GM18520 (cell line): ENCODE data around the gene ENKD1.

ENCODE experiments used
- ATAC-seq: cut with Tn5 transposase; IDR thresholded peaks from one replicate; pipeline ENCODE4 v1.9.1; 2021; ENCODE audit not compliant: unreplicated experiment

ENKD1 gene

GRCh38 chr16:67679935-67680897 lies 13.7 kb upstream of the ENKD1 start:
- ATAC-seq: no peak

DNA sequence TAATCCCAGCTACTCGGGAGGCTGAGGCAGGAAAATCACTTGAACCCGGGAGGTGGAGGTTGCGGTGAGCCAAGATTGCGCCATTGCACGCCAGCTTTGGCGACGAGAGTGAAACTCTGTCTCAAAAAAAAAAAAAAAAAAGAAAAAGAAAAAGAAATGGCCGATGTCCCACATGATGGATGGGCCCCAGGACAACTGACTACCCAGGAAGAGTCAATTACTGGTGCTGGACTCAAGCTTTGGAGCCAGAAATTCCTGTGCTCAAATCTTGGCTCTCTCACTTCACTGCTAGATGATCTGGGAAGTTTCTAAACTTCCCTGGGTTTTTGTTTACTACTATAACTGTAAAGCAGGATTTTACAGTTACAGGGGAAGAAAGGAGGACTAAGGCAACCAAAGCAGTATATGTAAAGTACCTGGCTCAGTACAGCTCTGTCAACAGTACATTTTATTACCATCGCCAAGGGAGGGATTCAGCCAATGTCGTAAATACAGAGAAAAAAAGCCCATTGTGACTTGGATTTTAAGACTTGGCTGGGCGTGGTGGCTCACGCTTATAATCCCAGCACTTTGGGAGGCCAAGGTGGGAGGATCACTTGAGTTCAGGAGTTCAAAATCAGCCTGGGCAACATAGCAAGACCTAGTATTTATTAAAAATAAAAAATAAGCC lies 11.9 kb upstream of the ENKD1 start:
- no peak for ATAC-seq

- ATAC-seq: no peak
Observed at GRCh38 chr16:67677712-67678111, 11.2 kb upstream of the ENKD1 start.

- no peak for ATAC-seq
Observed at GRCh38 chr16:67676939-67677338, 10.4 kb upstream of the ENKD1 start.

DNA sequence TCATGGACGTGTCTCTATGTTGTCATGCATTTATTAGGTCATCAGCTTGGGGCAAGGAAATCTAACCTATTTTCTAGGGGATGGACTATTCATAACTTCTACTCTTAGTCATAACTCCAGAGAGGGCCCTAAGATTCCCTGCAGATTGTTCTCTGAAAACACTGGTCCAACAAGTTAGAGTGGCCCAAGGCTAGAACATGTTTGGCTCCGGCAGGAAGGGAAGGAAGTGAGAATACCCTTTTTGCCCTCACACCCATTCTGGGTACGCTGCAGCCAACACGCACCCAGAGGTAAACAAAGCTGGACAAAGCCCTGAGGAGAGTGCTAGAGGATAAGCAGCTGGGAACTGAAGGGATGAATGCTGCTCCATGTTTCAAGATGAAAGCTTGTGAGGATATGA lies 10.0 kb upstream of the ENKD1 start:
- no peak for ATAC-seq

- no peak for ATAC-seq
Observed at GRCh38 chr16:67675999-67676398, 9.4 kb upstream of the ENKD1 start.

GRCh38 chr16:67675579-67675935 lies 9.0 kb upstream of the ENKD1 start:
- ATAC-seq: no peak

GRCh38 chr16:67674851-67675578 lies 8.5 kb upstream of the ENKD1 start:
- ATAC-seq: no peak

- ATAC-seq: no peak
Observed at GRCh38 chr16:67673712-67674580, 7.4 kb upstream of the ENKD1 start.

DNA sequence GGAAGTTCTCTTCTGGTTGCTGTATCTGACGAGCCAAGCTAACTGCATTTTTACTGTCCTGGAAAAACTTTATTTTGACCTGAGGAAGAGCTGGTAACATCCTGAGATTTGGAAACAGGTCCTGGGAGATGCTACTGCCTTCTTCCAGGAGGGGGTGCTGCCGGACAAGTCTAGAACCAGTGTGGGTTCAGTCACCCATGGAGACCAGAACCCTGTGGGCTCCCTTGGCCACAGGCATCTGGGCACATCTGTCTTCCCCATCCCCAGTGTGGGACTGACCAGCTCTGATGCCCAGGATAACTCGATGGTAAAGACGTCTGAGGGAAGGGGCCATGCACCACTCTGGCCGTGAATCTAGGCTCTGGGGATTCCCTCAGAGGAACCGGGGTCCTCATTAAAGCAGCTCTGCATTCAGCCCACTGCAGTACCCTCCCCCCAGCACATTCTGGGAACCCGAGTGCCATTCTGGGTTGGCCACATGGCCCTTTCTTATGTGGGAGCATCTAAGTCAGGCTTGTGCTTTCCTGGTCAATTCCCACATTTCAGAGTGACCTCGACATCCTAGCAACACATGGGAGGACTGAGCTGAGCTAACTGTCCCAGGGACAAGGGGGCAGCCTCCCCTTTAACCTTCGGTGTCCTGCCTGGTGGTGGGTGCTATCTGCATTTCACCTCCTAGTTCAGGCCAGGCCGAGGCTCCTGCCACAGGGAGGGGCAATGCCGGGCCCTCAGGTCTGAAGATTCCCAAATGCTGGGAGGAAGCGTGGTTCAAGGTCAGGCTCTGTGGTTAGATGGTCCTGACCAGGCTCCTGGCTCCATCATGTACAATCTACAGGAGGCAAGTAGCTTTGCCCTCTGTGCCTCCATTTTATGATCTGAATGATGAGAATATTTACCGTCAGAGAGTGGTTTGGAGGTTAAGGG lies 6.5 kb upstream of the ENKD1 start:
- ATAC-seq: no peak

DNA sequence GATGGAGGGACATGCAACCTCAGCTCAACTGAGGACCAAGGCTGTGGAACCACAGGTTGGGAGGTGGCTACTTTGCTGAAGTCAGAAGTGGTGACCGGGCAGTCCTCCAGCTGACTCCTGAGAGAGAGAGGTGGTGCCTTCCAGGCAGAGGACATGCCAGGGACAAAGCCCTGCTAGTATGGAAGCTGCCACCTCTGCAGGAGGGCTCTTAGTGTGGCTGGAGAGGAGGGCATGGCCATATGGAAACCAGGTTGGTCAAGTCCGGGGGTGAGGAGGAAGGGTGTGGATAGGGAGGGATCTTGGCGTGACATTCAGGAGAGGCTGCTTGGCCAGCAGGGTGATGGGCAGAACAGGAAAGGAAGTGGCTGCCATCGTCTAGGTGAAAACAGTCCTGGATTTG lies 5.8 kb upstream of the ENKD1 start:
- ATAC-seq: no peak

DNA sequence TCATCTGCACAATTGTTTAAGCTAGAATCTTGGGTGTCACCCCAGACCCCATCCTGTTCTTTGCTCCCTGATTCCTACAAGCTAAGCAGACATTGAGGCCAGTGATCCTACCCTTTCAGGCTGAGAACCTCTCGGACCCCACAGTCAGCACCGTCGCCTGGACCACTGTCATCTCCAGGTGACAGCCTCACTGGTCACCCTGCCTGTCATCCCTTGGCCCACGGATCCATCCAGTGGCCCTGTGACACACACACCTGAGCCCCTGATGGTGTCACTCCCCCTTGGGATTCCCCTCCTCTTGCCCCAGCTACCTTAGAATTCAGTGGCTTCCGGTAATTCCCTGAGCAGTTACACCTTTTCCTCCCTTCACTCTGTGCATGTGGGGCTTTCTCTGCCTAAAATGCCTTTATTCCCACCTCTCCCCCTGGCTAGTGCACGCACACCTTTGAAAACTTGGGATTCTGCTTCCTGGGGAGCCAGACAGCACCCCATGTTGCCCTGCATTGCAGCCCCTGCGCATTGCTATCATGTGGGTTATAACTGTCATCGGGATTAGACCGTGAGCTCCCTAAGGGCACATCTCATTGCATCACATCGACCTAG lies 3.0 kb upstream of the ENKD1 start:
- no peak for ATAC-seq

- no peak for ATAC-seq
Observed at GRCh38 chr16:67668495-67669157, 2.1 kb upstream of the ENKD1 start.

DNA sequence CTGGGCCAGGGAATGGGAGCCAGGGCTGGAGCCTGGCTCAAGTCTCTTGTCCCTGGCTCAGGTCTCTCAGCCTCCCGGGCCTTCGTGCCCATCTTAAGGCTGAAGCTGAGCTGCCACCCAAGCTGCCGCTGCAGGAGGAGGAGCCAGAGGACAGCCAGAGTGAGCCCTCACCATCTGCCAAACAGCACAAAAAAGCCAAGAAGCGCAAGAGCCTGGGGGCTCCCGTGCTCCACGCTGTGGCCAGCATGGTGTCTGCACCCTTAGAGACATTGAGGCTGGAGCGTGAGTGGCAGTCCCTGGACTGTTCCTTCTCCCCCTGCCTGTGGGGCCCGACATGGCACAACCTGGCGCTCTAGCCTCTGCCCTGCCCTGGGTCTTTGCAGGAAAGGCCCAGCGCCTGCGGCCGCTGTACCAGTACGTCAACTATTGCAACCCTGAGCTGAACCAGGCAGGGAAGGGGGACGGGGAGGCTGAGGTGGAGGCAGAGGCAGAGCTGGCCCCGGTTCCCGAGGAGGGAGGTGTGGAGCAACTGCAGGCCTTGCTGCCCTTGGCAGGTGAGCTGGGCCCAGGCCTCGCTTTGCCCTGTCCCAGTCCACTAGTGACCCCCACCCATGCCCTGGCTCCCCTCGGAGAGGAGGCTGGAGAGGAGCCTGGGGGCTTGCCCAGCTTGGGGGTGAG lies 1.4 kb upstream of the ENKD1 start:
- peak; percentile 78 for ATAC-seq

GRCh38 chr16:67667453-67667816 lies 885 bp upstream of the ENKD1 start:
- ATAC-seq: no peak

- ATAC-seq: no peak
Observed at GRCh38 chr16:67666032-67666551, 458 bp downstream of the ENKD1 start.

DNA sequence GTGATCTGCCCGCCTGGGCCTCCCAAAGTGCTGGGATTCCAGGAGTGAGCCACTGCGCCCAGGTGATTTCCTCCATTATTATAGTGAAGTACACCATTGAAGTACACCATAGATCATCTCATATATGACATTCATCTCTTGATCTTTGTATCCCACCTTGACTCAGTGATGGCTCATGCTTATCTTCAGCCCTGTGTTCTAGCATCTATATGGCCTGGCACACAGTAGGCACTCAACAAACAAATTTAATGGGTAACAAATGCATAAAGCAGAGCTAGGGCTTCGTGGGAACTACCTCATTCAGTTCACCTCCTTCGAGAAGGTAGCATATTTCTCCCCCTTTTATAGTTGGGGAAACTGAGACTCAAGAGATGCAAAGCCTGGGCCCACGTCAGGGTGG lies 952 bp downstream of the ENKD1 start:
- ATAC-seq: no peak

- ATAC-seq: no peak
Observed at GRCh38 chr16:67664871-67665270, 1.7 kb downstream of the ENKD1 start.
